NCI-H1417 treated with DMSO at 0.1 percent for 48 hours (cell line): Measurements from ENCODE around the gene BTD.

Experiments
- DNase-seq: peaks from one replicate; lab custom pipeline; 2025; lab: John Stamatoyannopoulos, UW

The BTD gene

GRCh38 chr3:15636028-15636709 lies 34.6 kb downstream of the BTD start:
- DNase-seq: no peak

GRCh38 chr3:15637131-15637951 lies 35.8 kb downstream of the BTD start:
- DNase-seq: no peak

- DNase-seq: no peak
Measured at GRCh38 chr3:15638193-15638890, 36.8 kb downstream of the BTD start.

- no peak for DNase-seq
Measured at GRCh38 chr3:15638891-15639262, 37.3 kb downstream of the BTD start.

- no peak for DNase-seq
Measured at GRCh38 chr3:15645246-15645645, 43.7 kb downstream of the BTD start.

- no peak for DNase-seq
Measured at GRCh38 chr3:15645740-15646501, 44.4 kb downstream of the BTD start.

GRCh38 chr3:15646851-15647511 lies 45.4 kb downstream of the BTD start:
- no peak for DNase-seq

- DNase-seq: no peak
Measured at GRCh38 chr3:15647611-15648167, 46.1 kb downstream of the BTD start.

- DNase-seq: no peak
Measured at GRCh38 chr3:15649341-15649740, 47.8 kb downstream of the BTD start.

- no peak for DNase-seq
Measured at GRCh38 chr3:15649858-15650257, 48.3 kb downstream of the BTD start.

- no peak for DNase-seq
Measured at GRCh38 chr3:15651396-15651795, 49.9 kb downstream of the BTD start.

- DNase-seq: no peak
Measured at GRCh38 chr3:15653321-15653720, 51.8 kb downstream of the BTD start.

GRCh38 chr3:15654127-15654526 lies 52.6 kb downstream of the BTD start:
- no peak for DNase-seq

GRCh38 chr3:15654891-15655290 lies 53.3 kb downstream of the BTD start:
- DNase-seq: no peak

- DNase-seq: no peak
Measured at GRCh38 chr3:15656342-15656741, 54.8 kb downstream of the BTD start.

GRCh38 chr3:15657016-15657415 lies 55.5 kb downstream of the BTD start:
- DNase-seq: no peak

- DNase-seq: no peak
Measured at GRCh38 chr3:15659254-15659975, 57.9 kb downstream of the BTD start.

GRCh38 chr3:15660055-15660935 lies 58.8 kb downstream of the BTD start:
- no peak for DNase-seq

- DNase-seq: no peak
Measured at GRCh38 chr3:15664144-15664543, 62.6 kb downstream of the BTD start.
